ENCODE results near the gene FBXL17.

DNA sequence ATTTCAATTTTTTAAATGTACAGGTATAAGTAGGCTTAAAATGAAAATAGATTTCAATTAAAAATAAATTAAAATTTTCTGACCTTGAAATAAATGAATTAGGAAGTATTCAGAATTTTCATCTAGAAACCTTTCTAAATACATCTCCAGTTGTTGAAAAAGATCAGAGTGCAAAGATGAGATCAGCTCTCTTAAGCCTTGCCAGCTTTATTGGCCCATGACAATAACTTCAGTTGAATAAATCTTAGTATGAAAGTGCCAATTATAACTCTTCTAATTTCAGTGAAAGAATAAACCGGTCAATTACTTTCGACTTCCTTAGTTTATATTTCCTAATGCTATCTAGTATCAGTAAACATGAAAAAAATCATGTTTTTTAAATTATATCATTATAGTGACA is 117.4 kb downstream of the FBXL17 start:
- TF ChIP-seq POLR2A (IDR thresholded peaks at IDR 0.05): no peak
- TF ChIP-seq, protein P1, sequence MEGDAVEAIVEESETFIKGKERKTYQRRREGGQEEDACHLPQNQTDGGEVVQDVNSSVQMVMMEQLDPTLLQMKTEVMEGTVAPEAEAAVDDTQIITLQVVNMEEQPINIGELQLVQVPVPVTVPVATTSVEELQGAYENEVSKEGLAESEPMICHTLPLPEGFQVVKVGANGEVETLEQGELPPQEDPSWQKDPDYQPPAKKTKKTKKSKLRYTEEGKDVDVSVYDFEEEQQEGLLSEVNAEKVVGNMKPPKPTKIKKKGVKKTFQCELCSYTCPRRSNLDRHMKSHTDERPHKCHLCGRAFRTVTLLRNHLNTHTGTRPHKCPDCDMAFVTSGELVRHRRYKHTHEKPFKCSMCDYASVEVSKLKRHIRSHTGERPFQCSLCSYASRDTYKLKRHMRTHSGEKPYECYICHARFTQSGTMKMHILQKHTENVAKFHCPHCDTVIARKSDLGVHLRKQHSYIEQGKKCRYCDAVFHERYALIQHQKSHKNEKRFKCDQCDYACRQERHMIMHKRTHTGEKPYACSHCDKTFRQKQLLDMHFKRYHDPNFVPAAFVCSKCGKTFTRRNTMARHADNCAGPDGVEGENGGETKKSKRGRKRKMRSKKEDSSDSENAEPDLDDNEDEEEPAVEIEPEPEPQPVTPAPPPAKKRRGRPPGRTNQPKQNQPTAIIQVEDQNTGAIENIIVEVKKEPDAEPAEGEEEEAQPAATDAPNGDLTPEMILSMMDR (IDR thresholded peaks at IDR 0.05): no peak

All from breast epithelium (tissue), 3 donors.